Midbrain (tissue), 1 donor: ENCODE data around the gene UTP11.

Experiments used
- DNase-seq: peaks from one replicate; lab custom pipeline; 2025; lab: John Stamatoyannopoulos, UW

The UTP11 gene

DNA sequence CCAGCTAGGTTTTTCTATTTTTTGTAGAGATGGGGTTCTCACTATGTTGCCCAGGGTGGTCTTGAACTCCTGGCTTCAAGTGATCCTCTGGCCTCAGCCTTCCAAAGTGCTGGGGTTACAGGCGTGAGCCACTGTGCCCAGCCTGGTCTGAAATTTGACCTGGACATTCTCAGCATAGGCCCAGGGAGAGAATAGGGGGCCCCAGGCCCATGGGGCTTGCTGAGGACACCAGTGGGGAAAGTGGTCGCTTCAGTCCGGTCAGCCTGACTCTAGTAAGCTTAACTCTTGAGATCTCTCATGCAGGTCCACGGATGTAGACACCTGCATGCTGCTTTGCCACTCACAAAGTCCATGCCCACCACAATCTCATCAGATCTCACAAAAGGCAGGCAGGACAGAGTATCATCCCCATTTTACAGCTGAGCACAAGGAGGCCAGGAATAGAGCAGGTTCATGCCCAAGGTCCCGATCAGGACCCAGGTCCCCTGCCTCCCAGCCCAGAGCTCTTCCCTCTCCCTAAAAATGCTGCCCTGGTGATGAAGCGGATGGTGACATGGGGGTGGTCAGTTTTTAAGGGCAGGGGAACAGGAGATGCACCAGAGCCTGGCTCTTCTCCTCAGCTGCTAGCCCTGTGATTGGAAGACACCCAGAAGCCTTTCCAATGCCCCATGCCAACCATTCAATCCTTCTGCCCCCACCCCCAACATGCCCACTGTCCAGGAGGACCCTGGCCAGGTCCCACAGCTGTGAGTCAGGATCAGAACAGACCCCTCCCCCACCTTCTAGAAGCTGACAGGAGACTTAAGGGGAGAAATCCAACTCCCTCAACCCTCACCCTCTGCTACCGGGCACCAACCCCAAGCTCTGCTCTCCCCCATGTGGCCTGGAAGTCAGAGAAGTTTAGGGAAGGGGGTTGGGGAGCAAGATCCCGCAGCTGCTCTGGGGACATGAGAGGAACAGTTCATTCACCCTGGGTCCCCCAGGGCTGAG, 9.0 kb upstream of the UTP11 start:
- DNase-seq, result peak; percentile 46

DNA sequence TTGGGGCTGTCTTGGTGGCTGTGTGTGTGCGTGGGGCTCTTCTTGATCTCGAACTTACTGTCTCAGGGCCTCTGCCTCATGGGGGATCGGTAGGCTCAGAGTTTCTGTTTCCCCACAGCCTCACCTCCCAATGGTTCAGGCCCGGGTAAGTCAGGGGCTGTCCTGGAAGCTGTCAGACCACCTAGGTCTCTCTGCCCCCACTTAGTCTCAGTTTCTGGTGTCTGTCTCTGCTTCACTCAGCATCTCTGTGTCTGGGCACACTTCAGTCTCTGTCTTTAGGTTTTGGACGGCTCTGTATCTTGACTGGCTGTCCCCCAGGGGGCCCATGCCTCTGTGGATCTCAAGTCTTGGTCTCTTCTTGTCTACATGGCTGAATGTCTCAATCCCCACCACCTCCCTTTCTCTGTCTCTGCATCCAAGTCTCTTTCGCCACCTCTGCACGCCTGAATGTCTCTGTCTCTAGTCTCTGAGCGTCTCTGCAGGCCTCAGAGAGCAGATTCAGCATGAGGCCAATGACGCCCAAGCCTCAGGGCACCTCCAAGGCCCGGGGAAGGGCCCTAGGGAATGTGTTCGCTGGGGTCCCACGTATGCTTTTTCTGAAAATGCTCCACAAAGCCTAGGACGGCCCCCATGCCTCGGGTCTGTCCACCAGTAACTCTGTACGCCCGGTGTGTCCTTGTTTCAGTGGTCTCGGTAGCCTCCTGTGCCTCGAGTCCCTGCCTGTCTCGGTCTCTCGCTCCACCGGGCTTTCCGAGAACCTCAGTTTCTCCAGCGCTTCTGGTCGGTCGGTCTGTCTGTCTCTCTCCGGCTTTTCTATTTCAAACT, 8.0 kb upstream of the UTP11 start:
- DNase-seq, result no peak

DNA sequence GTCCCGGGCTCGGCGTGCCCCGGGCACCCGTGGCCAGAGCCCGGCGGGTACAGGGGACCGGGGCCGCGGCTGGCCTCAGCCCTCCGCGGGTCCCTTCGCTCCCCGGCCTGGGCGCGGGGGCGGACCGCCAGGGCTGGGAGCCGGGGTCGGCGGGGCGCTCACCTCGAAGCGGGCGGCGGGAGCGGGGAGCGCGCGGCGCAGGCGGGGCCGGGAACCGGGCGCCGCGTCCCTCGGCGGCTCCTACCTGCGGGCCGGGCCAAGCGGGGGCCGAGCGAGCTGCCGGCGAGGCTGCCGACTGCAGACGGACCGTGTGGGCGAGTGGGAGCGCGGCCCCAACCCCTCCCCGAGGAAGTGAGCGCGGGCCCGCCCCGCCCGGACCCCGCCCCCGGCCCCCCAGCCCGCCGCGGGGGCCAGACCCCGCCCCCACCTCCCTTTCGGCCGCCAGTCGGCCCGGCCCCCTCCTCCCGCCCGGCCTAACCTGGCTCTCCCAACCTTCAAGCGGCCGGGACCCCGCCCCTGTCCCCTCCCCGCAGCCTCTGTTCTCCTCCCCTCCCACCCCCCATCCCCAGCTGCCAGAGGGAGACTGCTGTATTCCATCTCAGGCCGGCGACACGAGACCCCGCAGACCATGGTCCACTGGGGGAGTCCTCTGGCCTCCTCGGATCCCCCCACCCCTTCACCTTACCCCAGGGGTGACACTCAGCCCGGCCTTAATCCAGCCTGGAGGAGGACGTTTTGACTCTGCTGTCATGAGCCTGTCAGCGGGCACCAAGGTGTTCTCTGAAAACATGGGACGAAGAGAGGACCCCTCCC, 7.1 kb upstream of the UTP11 start, which contains the start of gene FHL3:
TSS of gene FHL3 (minus strand) at position 320 of the 813 bp plus-strand sequence. CDS start 6,102 bp downstream, outside the sequence.
- DNase-seq, result no peak

DNA sequence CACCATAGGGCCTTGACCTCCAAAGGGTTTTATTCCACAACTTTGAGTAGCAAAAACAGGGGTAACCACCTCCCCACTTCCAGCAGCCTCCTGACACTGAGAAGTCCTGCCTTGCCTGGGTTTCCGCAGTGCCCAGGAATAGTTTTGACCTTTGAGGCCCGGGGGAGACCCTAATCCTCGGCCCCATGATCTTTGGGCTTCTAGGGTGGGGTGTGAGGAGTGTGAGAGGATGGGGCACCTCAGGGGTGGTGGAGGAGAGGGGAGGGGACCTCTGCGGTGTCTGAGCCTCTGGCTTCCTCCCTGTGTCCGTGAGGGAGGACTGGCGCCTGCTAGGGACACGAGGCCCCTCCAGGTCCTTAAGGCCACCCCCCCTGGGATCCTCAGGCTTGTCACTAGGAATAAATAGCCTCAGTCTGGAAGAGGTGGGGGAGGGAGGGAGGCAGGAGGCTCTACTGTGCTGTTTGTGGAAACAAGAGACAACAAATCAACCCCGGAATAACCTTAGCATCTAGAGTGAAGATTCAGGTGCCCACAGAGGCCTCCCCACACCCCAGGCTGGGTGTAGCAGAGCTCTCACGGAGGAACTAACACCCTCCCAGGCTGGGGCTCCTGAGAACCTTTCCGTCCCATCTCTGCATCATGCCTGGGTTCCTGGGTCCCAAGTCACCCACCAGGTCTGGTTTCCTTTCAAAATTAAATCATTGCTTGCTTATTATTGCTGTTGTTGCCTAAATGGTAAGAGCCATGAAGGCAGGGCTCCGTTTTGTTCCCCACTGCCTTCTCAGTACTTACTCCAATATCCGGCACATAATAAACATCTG, 6.3 kb upstream of the UTP11 start:
- DNase-seq, result no peak

DNA sequence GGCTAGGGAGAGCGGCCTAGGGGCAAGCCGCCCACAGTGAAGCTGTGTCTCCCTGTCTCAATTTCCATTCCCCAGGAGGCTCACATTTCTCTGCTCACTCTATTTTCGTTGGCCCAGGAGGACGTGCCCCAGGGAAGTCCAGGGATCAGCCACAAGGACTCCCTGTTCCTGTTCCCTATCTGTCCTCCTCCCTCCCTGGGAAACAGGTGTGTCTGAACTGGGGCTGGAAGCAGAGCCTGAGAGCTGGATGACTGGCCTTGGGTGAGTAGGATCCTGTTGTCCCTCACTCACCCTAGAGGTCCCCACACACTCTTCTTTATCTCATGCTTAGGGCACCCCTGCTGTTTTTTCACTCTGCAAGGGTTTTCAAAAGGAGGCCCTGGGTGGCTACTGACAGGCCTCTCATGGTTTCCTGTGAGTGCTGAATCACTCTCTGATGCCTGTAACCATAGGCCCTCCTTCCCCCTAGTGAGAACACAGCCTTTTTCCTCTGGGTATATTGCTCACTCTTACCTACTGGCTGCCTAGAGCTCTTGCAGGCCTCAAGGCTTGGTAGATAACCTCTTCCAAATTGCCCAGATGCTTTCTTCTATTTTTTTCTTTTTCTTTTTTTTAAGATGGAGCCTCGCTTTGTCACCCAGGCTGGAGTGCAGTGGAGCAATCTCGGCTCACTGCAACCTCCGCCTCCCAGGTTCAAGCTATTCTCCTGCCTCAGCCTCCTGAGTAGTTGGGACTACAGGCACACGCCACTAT, 3.3 kb upstream of the UTP11 start:
- no peak for DNase-seq

DNA sequence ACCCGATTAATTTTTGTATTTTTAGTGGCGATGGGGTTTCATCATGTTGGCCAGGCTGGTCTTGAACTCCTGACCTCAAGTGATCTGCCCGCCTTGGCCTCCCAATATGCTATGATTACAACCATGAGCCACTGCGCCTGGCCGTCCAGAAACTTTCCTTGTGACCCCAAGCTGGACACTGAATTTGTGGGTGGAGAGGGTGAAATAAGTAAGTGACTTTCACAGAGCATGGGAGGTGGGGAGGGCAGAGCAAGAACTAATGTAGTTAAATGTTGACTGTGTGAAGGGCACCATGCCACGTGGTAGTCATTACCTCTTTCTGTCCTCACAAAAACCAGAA, 2.7 kb upstream of the UTP11 start:
- DNase-seq, result no peak

DNA sequence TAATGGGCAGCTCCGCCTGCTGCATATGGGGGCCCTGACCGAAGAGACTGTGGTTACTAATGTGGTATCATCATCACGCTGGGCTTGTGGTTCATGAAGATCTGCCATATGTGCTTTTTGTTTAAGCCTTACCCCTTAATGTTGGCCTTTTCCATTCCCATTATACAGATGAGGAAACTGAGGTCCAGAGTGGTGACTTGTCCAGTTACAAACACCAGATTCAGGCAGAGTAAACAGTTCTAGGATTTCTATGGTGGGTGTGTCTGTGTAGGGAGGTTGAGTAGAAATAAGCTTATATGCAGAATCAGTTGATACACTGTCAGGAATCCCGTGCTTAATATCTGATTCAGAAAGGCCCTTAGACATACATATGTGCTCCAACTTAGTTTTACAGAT, 691 bp downstream of the UTP11 start:
- DNase-seq, result no peak

DNA sequence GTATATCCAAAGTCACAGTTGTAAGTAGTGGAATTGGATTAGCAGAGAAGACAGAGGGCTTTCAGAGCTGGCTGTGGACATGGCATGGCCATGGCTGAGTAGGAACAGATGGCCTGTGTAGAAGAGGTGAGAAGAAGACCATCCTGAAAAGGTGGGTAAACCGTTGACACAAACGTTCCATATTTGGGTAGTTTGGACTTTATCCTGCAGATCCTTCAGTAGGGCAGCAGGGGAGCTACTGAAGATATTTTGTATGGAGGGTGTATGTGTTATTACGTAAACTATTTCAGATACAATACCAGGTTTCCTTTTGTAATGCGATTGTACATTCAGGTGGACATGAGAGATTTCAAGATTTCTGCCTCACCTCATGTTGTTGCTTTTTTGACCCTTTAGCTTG, 1.6 kb downstream of the UTP11 start:
- DNase-seq, result no peak

DNA sequence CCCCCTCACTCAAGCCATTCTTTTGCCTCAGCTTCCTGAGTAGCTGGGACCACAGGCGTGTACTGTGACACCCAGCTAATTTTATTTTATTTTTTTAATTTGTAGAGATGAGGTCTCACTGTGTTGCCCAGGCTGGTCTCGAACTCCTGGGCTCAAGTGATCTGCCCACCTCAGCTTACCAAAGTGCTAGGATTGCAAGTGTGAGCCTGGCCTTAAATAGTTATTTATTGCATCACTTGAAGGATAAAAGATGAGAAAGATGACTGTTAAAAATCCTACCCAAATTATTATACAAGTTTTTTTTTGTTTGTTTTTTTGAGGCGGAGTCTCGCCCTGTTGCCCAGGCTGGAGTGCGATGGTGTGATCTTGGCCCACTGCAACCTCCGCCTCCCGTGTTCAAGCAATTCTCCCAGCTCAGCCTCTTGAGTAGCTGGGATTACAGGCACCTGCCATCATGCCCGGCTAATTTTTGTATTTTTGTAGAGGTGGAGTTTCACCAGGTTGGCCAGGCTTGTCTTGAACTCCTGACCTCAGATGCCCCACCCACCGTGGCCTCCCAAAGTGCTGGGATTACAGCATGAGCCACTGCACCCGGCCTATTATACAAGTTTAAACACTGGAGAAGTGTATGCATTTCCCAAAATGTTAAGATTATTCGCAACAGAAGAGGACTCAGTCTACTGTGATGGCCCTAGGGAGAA, 2.3 kb downstream of the UTP11 start:
- no peak for DNase-seq

DNA sequence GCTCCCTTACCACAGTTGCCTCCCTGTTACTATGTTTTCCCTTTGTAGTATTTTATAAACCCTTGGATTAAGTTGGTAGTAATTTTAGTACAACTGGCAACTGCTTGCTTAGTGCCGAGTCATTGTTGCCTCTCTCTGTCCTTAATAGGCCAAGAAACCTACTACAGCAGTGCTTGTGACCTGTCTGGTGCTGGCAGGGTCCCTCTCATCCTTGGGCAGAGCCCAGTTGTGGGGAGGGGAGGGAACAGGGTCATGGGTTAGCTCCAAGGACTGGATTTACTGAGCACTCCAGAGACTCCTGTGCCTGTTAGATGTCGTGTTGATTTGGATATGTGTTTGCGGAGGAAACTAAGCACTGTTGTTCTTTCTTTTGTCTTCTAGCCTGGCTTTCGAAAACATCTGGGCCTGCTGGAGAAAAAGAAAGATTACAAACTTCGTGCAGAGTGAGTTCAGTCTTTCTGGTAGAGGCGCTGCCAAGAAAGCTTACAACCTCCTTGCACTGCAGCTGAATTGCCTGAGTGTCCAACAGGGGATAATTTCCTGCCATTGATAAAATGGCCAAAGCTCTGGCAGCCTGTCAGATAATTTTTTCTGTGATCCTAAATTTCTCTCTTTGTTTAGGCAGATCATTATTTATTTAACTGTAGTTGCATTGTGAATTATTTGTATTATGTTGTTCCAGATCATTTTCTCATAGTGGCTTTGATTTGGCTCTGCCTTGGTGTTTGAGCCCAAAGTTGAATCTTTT, 3.6 kb downstream of the UTP11 start:
- DNase-seq, result peak; percentile 24

DNA sequence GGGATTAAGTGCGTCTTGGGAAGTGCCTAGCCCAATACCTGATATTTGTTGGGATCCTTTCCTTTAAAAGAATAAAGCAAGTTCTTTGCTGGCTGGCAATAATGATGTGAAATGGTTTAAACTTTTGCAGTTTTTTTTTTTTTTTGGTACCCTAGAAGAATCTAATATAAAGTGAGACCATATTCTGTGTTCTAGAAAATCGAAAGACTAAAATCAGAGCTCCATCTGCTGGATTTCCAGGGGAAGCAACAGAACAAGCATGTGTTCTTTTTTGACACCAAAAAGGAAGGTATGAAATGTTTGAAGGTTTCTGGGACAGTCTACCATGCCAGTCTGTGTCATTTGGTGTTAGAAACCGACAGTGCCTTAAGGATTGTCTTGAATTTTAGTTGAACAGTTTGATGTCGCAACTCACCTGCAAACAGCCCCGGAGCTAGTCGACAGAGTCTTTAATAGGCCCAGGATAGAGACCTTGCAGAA, 6.4 kb downstream of the UTP11 start:
- DNase-seq, result peak; percentile 44

DNA sequence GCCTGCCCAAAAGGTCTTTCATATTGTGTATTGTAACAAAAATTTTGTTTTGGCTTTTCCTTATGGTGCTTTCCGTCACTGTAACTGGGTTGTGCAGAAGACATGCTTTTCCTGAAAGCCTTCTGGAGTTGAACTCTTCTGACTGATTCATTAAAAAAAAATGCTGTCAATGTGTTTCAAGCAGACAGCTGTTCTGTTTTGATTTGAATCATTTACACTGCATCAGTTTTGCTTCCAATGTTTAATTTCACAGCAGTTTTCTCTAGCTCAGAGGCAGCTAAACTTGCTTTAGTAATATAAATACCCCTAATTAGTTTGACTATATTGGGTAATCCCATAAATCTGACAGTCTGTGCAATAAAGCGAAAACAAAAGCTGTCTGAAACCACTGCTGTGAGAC, 7.9 kb downstream of the UTP11 start:
- DNase-seq, result no peak

DNA sequence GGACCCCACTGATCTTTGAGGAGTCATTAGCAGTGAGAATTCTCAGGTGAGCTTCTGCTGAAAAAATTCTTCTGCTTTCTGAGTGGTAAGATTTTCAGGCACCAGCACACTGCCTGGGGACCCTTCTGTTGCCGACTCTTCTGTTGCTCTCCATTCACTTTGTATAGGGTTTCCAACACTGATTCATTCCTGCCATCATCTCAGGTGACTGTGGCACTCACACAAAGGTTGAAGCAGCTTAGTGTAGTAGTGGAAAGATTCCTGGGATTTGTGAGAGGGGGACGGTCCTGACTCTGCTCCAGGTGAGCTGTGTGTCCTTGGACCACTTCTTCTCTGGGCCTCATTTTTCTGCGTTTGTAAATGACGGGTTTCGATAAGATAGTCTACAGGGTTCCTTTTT, 9.4 kb downstream of the UTP11 start:
- DNase-seq, result no peak

DNA sequence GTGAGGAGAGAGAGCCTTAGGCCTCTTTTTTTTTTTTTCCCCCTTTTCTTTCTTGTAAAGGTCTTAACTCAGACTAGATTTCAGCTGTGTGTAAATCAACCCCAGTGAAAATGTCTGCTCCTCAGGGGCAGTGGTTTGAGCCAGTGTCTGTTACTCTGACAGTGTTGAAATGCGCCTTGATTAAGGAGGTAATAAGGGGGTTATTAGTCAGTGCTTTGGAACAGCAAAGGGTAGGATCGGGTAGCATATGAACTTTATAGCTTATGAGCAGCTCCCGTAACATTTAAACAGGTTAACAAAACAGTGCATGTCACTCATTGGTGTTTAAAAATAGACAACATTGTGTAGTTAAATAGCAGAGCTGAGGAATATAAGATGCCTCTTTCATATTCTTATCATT, 10.3 kb downstream of the UTP11 start:
- DNase-seq, result no peak

DNA sequence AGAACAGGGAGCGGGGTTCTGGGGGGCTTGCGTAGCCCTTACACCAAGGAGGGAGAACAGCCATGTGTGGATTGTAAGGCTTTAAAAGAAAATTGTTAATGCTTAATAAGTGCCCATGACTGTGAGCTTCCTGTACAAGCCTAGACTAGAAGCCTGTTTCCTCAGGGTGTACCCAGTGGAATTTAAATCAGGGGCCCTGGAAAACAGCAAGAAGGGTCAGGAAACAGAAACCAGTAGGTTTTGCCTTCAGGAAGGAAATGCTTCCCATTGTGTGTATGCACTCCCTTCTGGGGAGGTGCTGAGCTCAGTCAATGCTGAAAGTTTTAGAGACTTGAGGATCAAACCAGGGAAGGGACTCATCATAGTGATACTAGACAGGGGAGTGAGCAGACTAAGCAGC, 12.7 kb downstream of the UTP11 start:
- DNase-seq, result no peak

DNA sequence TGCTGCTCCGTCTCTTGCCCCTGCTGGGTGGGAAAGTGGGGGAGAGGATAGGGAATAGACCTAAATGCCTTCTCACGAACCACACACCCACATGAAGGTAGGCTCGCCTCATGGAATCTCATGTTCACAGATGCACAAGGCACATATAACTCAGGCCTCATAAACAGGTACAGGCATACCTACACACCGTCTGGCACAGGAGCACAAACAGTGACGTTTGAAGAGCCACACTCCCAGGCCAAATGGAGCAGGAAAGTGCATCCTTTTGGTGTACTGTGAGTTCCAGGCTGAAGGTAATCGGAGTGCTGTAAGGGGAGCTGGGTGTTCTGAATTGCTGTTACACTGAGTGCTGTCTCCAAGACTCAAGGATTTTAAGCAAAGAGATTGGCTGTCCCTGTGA, 13.1 kb downstream of the UTP11 start:
- DNase-seq, result no peak

DNA sequence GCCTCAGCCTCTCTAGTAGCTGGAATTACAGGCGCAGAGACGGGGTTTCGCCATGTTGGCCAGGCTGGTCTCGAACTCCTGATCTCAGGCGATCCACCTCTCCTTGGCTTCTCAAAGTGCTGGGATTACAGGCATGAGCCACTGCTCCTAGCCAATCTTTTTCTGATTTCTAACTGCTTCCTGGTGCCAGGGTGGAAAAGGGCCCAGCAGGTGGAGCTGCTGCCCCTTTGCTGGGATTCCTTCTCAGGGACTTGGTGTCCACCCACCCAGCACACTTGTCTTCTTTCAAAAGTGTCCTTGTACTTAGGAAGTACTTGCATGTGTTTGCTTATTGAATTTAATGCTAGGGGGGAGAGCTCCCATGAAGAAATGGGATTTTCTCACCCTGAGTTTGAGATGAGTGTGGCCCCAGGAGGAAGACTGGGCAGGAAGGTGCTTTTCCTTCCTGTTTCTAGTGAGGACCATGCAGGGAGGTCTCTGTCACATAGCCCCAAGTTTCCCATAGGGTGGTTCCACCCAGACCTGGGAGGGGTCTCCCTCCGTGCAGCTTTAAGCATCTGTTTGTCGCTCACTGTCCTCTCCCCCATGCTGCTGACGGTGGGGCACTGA, 14.2 kb downstream of the UTP11 start:
- peak; percentile 46 for DNase-seq
